SK-N-SH (cell line): ENCODE data around the gene CBLN1. TPM values are rescaled to one million over a fixed set of nuclear protein-coding genes. Genes with fewer than 3 reads are reported as not detected.

Experiments
- CTCF ChIA-PET: fragments of 300-600, 350-600 bp; formaldehyde crosslinking; extraction: SDS; loops from one replicate; lab custom pipeline; 2021; lab: Yijun Ruan, JAX
- POLR2A ChIA-PET: fragments of 350-600 bp; sonication (Branson Sonifier 250); formaldehyde crosslinking; extraction: SDS; loops from one replicate; lab custom pipeline; 2020; ENCODE audit warnings: antibody characterized with exemption, inconsistent platforms; lab: Yijun Ruan, JAX
- DNase-seq: peaks from one replicate; pipeline ENCODE4 v3.0.0; 2012
- H2AFZ ChIP-seq: fragments of 200-600 bp; sonication (generic); 2 replicates; pipeline ENCODE4 v1.8.1; 2016; ENCODE audit warnings: antibody characterized with exemption, mild to moderate bottlenecking, low read depth
- H3F3A ChIP-seq: fragments of 200-600 bp; sonication (generic); replicated peaks from 2 replicates; pipeline ENCODE3; 2016; ENCODE audit warnings: antibody characterized with exemption, mild to moderate bottlenecking; ENCODE audit not compliant: insufficient read depth
- H3K27ac ChIP-seq, 2 experiments: fragments of 200-500 bp in 1 of 2; fragments of 200-600 bp in 1 of 2; sonication (Bioruptor generic) in 1 of 2; sonication (generic), shearing (Covaris generic) in 1 of 2; 2 replicates each; pipeline versions ENCODE4 v1.5.1 to v1.6.1; 2014 to 2016; ENCODE audit warnings: low read depth in 2 of 2, inconsistent platforms in 1 of 2, low read length in 1 of 2, mild to moderate bottlenecking in 1 of 2, mixed read lengths in 1 of 2
- H3K27me3 ChIP-seq: fragments of 200-600 bp; sonication (generic), shearing (Covaris generic); 2 replicates; pipeline ENCODE4 v1.6.1; 2016; ENCODE audit warnings: mixed run types; ENCODE audit not compliant: insufficient read depth
- H3K36me3 ChIP-seq, 2 experiments: fragments of 200-500 bp in 1 of 2; fragments of 200-600 bp in 1 of 2; sonication (Bioruptor generic) in 1 of 2; sonication (generic) in 1 of 2; replicated peaks in 1 of 2; 2 replicates each; pipeline versions ENCODE3 to v1.5.1; 2014 to 2016; ENCODE audit warnings: low read length in 1 of 2, mild to moderate bottlenecking in 1 of 2; ENCODE audit not compliant: insufficient read depth in 2 of 2, control insufficient read depth in 1 of 2
- H3K4me1 ChIP-seq, 2 experiments: fragments of 200-500 bp in 1 of 2; fragments of 200-600 bp in 1 of 2; sonication (Bioruptor generic) in 1 of 2; sonication (generic), shearing (Covaris generic) in 1 of 2; 2 replicates each; pipeline versions ENCODE4 v1.5.1 to v1.6.1; 2014 to 2016; ENCODE audit warnings: low read depth in 1 of 2, low read length in 1 of 2, mixed run types in 1 of 2; ENCODE audit not compliant: insufficient read depth in 2 of 2, control insufficient read depth in 1 of 2
- H3K4me2 ChIP-seq: fragments of 200-600 bp; sonication (generic), shearing (Covaris generic); 2 replicates; pipeline ENCODE4 v1.6.1; 2017; ENCODE audit warnings: mixed run types
- H3K4me3 ChIP-seq, 2 experiments: fragments of 200-500 bp in 1 of 2; fragments of 200-600 bp in 1 of 2; sonication (Bioruptor generic) in 1 of 2; sonication (generic), shearing (Covaris generic) in 1 of 2; 2 replicates each; pipeline versions ENCODE4 v1.5.1 to v1.8.1; 2014 to 2016; ENCODE audit warnings: low read depth in 2 of 2, inconsistent platforms in 1 of 2, low read length in 1 of 2, mild to moderate bottlenecking in 1 of 2, mixed read lengths in 1 of 2, moderate library complexity in 1 of 2
- H3K79me2 ChIP-seq: fragments of 200-600 bp; sonication (generic); 2 replicates; pipeline ENCODE4 v1.8.1; 2017; ENCODE audit warnings: mild to moderate bottlenecking; ENCODE audit not compliant: insufficient read depth
- H3K9ac ChIP-seq: fragments of 200-600 bp; sonication (generic); 2 replicates; pipeline ENCODE4 v1.6.1; 2017; ENCODE audit warnings: mixed run types
- H3K9me2 ChIP-seq: fragments of 200-600 bp; sonication (generic); 2 replicates; pipeline ENCODE4 v1.6.1; 2017; ENCODE audit warnings: mixed run types
- H3K9me3 ChIP-seq: fragments of 200-600 bp; sonication (generic); 2 replicates; pipeline ENCODE4 v1.6.1; 2017; ENCODE audit warnings: mixed run types, mild to moderate bottlenecking, moderate library complexity
- H4K20me1 ChIP-seq: fragments of 200-600 bp; sonication (generic); 2 replicates; pipeline ENCODE4 v1.6.1; 2017; ENCODE audit warnings: mild to moderate bottlenecking, mixed run types; ENCODE audit not compliant: insufficient read depth
- ELF1 ChIP-seq: IDR thresholded peaks from 2 replicates; pipeline ENCODE4 v1.4.0; 2012
- EZH2phosphoT487 ChIP-seq: fragments of 200-600 bp; sonication (generic); IDR thresholded peaks from 2 replicates; pipeline ENCODE4 v1.6.1; 2017; ENCODE audit warnings: low read depth, mixed run types, mild to moderate bottlenecking, antibody characterized with exemption, moderate library complexity, borderline replicate concordance
- FOXJ3 ChIP-seq: sonication (generic); formaldehyde crosslinking; IDR thresholded peaks from 2 replicates; pipeline ENCODE4 v1.5.1; 2020; ENCODE audit warnings: mild to moderate bottlenecking, missing genetic modification reagents
- FOXM1 ChIP-seq: IDR thresholded peaks from 2 replicates; pipeline ENCODE4 v1.4.0; 2012; ENCODE audit warnings: low read depth, mild to moderate bottlenecking
- GABPA ChIP-seq: IDR thresholded peaks from 2 replicates; pipeline ENCODE4 v1.4.0; 2012; ENCODE audit warnings: low read depth, mild to moderate bottlenecking
- MAX ChIP-seq: IDR thresholded peaks from 2 replicates; pipeline ENCODE4 v1.4.0; 2012; ENCODE audit warnings: low read depth
- MEF2A ChIP-seq: IDR thresholded peaks from 2 replicates; pipeline ENCODE4 v1.4.0; 2012; ENCODE audit warnings: low read depth, borderline replicate concordance
- NRF1 ChIP-seq: IDR thresholded peaks from 2 replicates; pipeline ENCODE4 v1.6.1; 2012; ENCODE audit warnings: low read depth, mild to moderate bottlenecking, low read length
- POLR2AphosphoS5 ChIP-seq: IDR thresholded peaks from 2 replicates; pipeline ENCODE4 v1.6.1; 2012; ENCODE audit warnings: low read depth, low read length
- RCOR1 ChIP-seq: fragments of 150-350 bp; IDR thresholded peaks from 2 replicates; pipeline ENCODE4 v1.6.1; 2017; ENCODE audit warnings: antibody characterized with exemption, low read length
- REST ChIP-seq: IDR thresholded peaks from 2 replicates; pipeline ENCODE4 v1.6.1; 2012; ENCODE audit warnings: mild to moderate bottlenecking, low read depth, low read length, moderate library complexity
- RXRA ChIP-seq: IDR thresholded peaks from 2 replicates; pipeline ENCODE4 v1.4.0; 2012; ENCODE audit warnings: low read depth, mild to moderate bottlenecking, borderline replicate concordance
- SIN3A ChIP-seq: IDR thresholded peaks from 2 replicates; pipeline ENCODE4 v1.6.1; 2012; ENCODE audit warnings: low read depth, mild to moderate bottlenecking, low read length, moderate library complexity, borderline replicate concordance
- SMC3 ChIP-seq: IDR thresholded peaks from 2 replicates; pipeline ENCODE4 v1.6.1; 2012; ENCODE audit warnings: low read depth, low read length, improper control_type of control experiment
- TAF1 ChIP-seq: IDR thresholded peaks from 2 replicates; pipeline ENCODE4 v1.6.1; 2012; ENCODE audit warnings: low read depth, mild to moderate bottlenecking, low read length, moderate library complexity, borderline replicate concordance
- TCF12 ChIP-seq: IDR thresholded peaks from 2 replicates; pipeline ENCODE4 v1.4.0; 2012
- USF1 ChIP-seq: IDR thresholded peaks from 2 replicates; pipeline ENCODE4 v1.4.0; 2012; ENCODE audit warnings: low read depth, borderline replicate concordance
- USF2 ChIP-seq: fragments of 150-350 bp; IDR thresholded peaks from 2 replicates; pipeline ENCODE4 v1.6.1; 2017; ENCODE audit warnings: antibody characterized with exemption, low read length, low read depth, borderline replicate concordance
- YY1 ChIP-seq: IDR thresholded peaks from 2 replicates; pipeline ENCODE4 v1.4.0; 2012; ENCODE audit warnings: low read depth, mild to moderate bottlenecking
- WGBS: methylation state at CpG from one replicate; pipeline ENCODE4 v1.1.6; 2017; ENCODE audit warnings: low lambda C conversion rate; 5-methylcytosine and 5-hydroxymethylcytosine counted together
- polyA plus RNA-seq, 3 experiments: library from polyadenylated mRNA; depleted of rRNA; stranded (reverse); fragments of >200 nt; gene quantifications; 2 replicates each; pipeline ENCODE4 v1.2.3, GENCODE V29; 2012

The CBLN1 gene
- polyA plus RNA-seq (2012; rRNA removed) = 0.16 TPM in 1 of 2 replicates, not detected in the other
- 0.09 and 0.15 TPM in 2 replicates for polyA plus RNA-seq (2012; cell fraction: cytosol; rRNA removed)
- 0.01 TPM in 1 of 2 replicates, not detected in the other for polyA plus RNA-seq (2012; cell fraction: nucleus; rRNA removed)

GRCh38 chr16:49281480-49281842 lies at the start of gene CBLN1:
Gene CBLN1 (minus strand): TSS chr16:49281838. CDS start chr16:49281465, 373 bp downstream.
- Histone ChIP-seq H2AFZ (peak within 1 kb of the TSS; percentile 84), H3K9me2 (no peaks in the 10 kb centered on the region), H3K9ac (no peak within 1 kb of the TSS), H3K4me1 (peaks cover 0 to 12% of the 10 kb centered on the region in 2 experiments; a peak in 2 of 4 replicates), H3K4me2 (peak within 1 kb of the TSS; percentile 73), H3F3A (no peaks in the 10 kb centered on the region), H3K27ac (peak within 1 kb of the TSS in 1 of 2 experiments; percentile 71; a peak in 2 of 4 replicates), H3K36me3 (no peaks in the 10 kb centered on the region), H3K27me3 (peaks cover 37% of the 10 kb centered on the region), H3K9me3 (no peaks in the 10 kb centered on the region), H4K20me1 (no peaks in the 10 kb centered on the region), H3K79me2 (no peaks in the 10 kb centered on the region), H3K4me3 (peak within 1 kb of the TSS; percentile 56 to 59)
- POLR2A ChIA-PET = no interaction called here
- CTCF ChIA-PET = no interaction called here
- TF ChIP-seq TAF1 (no peak), YY1 (no peak), ELF1 (no peak), FOXJ3 (CRISPR knock-in tag) (no peak), SIN3A (no peak), RXRA (no peak), POLR2AphosphoS5 (no peak), USF2 (no peak), SMC3 (no peak), GABPA (no peak), EZH2phosphoT487 (no peak), FOXM1 (no peak), RCOR1 (no peak), MEF2A (no peak), REST (no peak), USF1 (no peak), NRF1 (no peak), TCF12 (no peak), MAX (no peak)
- no peak for DNase-seq
- 2% methylated on average over 20 of the region's 45 CpGs for WGBS
